ENCODE measurements around the gene TSHZ1. TPM values are rescaled to one million over a fixed set of nuclear protein-coding genes. Genes with fewer than 3 reads are reported as not detected.

TSHZ1 gene
- polyA plus RNA-seq, 1 of the 3 experiments (the other 2 are of a cell fraction), result 2.6 TPM

DNA sequence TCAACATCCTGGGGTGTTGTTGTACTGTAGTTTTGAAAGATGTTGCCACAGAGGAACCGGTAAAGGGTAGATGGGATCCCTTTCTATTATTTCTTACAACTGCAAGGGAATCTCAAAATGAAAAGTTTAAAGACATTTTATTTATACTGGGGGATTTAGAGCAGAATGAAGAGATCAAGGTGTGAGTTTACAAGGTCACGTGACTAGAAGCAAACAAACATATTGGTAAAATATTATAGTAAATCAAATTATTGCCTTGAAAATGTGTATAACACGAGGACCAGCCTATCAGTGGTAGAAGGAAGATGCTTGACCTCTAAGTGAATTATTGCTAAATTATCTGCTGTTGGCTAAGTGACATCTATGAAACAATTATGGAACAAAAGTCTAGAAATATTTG, 119.7 kb downstream of the TSHZ1 start:
- Histone ChIP-seq H3K9me2 (no peaks in the 10 kb centered on the region), H3F3A (replicated peaks; ENCODE audit: insufficient read depth) (no peaks in the 10 kb centered on the region), H4K20me1 (ENCODE audit: insufficient read depth) (no peaks in the 10 kb centered on the region), H3K4me2 (no peak overlapping the region), H3K9me3 (peaks cover 6% of the 10 kb centered on the region; the same call in 1 of the 2 replicates), H3K27me3 (ENCODE audit: insufficient read depth) (no peaks in the 10 kb centered on the region), H2AFZ (ENCODE audit: low read depth) (no peak overlapping the region), H3K4me3 (ENCODE audit: low read depth in 2 of 2, low read length in 1 of 2) (no peak overlapping the region), H3K4me1 (ENCODE audit: control insufficient read depth in 1 of 2, insufficient read depth in 2 of 2, low read depth in 1 of 2, low read length in 1 of 2) (no peaks in the 10 kb centered on the region), H3K36me3 (replicated peaks in 1 of 2; ENCODE audit: control insufficient read depth in 1 of 2, insufficient read depth in 2 of 2, low read length in 1 of 2) (no peaks in the 10 kb centered on the region), H3K9ac (no peak overlapping the region), H3K79me2 (ENCODE audit: insufficient read depth) (no peaks in the 10 kb centered on the region), H3K27ac (ENCODE audit: low read depth in 2 of 2, low read length in 1 of 2) (no peak overlapping the region)
- POLR2A ChIA-PET, result no interaction called here
- 28% methylated on average over 3 of the region's 3 CpGs for WGBS (ENCODE audit: low lambda C conversion rate)
- no peak for DNase-seq
- no peak for TF ChIP-seq RCOR1 (IDR thresholded peaks at IDR 0.05; ENCODE audit: low read length)
- TF ChIP-seq, protein P1, sequence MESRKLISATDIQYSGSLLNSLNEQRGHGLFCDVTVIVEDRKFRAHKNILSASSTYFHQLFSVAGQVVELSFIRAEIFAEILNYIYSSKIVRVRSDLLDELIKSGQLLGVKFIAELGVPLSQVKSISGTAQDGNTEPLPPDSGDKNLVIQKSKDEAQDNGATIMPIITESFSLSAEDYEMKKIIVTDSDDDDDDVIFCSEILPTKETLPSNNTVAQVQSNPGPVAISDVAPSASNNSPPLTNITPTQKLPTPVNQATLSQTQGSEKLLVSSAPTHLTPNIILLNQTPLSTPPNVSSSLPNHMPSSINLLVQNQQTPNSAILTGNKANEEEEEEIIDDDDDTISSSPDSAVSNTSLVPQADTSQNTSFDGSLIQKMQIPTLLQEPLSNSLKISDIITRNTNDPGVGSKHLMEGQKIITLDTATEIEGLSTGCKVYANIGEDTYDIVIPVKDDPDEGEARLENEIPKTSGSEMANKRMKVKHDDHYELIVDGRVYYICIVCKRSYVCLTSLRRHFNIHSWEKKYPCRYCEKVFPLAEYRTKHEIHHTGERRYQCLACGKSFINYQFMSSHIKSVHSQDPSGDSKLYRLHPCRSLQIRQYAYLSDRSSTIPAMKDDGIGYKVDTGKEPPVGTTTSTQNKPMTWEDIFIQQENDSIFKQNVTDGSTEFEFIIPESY (IDR thresholded peaks at IDR 0.05; ENCODE audit: borderline replicate concordance, low read depth), result no peak
- TF ChIP-seq SIN3A (IDR thresholded peaks at IDR 0.05; ENCODE audit: borderline replicate concordance, low read depth, low read length), result no peak
- no peak for TF ChIP-seq RXRA (IDR thresholded peaks at IDR 0.05; ENCODE audit: borderline replicate concordance, low read depth)
- TF ChIP-seq FOXJ3 (CRISPR knock-in tag; IDR thresholded peaks at IDR 0.05), result no peak
- no peak for TF ChIP-seq TAF1 (IDR thresholded peaks at IDR 0.05; ENCODE audit: borderline replicate concordance, low read depth, low read length)
- TF ChIP-seq MXI1 (IDR thresholded peaks at IDR 0.05; ENCODE audit: low read depth, low read length), result no peak
- CTCF ChIA-PET, result no interaction called here

DNA sequence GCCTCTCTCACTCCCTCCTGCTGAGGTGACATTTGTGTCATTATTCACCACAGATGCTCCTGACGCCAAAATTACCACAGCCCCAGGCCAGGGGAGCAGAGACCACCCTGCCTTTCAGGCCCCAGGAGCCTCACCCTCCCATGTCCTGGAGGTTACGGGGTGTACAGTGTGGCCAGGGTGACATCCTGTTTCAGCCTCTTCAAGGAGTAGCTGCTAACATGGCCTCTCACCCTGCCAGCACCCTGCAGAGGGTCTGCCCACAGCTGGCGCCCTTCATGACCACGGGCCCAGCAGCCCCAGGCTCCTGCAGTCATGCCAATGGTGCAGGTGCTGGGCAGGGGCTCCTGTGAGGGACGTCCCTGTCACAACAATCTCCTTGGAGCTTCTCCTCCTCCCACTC, 124.3 kb downstream of the TSHZ1 start:
- H3K27me3 ChIP-seq (ENCODE audit: insufficient read depth), result no peaks in the 10 kb centered on the region
- no peaks in the 10 kb centered on the region for H3K36me3 ChIP-seq (replicated peaks in 1 of 2; ENCODE audit: control insufficient read depth in 1 of 2, insufficient read depth in 2 of 2, low read length in 1 of 2)
- H3F3A ChIP-seq (replicated peaks; ENCODE audit: insufficient read depth), result no peaks in the 10 kb centered on the region
- no peak overlapping the region for H3K27ac ChIP-seq (ENCODE audit: low read depth in 2 of 2, low read length in 1 of 2)
- H3K4me2 ChIP-seq, result no peak overlapping the region
- POLR2A ChIA-PET, result no interaction called here
- no peaks in the 10 kb centered on the region for H3K9me3 ChIP-seq
- no peaks in the 10 kb centered on the region for H3K9me2 ChIP-seq
- no peak overlapping the region for H3K9ac ChIP-seq
- 43% methylated on average over 5 of the region's 5 CpGs for WGBS (ENCODE audit: low lambda C conversion rate)
- no peak for DNase-seq
- no peak overlapping the region for H2AFZ ChIP-seq (ENCODE audit: low read depth)
- peaks cover 0 to 9% of the 10 kb centered on the region in 2 experiments; a peak in 1 of 4 replicates for H3K4me1 ChIP-seq (ENCODE audit: control insufficient read depth in 1 of 2, insufficient read depth in 2 of 2, low read depth in 1 of 2, low read length in 1 of 2)
- no peaks in the 10 kb centered on the region for H3K79me2 ChIP-seq (ENCODE audit: insufficient read depth)
- H3K4me3 ChIP-seq (ENCODE audit: low read depth in 2 of 2, low read length in 1 of 2), result no peak overlapping the region
- no peaks in the 10 kb centered on the region for H4K20me1 ChIP-seq (ENCODE audit: insufficient read depth)
- TF ChIP-seq, protein P2, sequence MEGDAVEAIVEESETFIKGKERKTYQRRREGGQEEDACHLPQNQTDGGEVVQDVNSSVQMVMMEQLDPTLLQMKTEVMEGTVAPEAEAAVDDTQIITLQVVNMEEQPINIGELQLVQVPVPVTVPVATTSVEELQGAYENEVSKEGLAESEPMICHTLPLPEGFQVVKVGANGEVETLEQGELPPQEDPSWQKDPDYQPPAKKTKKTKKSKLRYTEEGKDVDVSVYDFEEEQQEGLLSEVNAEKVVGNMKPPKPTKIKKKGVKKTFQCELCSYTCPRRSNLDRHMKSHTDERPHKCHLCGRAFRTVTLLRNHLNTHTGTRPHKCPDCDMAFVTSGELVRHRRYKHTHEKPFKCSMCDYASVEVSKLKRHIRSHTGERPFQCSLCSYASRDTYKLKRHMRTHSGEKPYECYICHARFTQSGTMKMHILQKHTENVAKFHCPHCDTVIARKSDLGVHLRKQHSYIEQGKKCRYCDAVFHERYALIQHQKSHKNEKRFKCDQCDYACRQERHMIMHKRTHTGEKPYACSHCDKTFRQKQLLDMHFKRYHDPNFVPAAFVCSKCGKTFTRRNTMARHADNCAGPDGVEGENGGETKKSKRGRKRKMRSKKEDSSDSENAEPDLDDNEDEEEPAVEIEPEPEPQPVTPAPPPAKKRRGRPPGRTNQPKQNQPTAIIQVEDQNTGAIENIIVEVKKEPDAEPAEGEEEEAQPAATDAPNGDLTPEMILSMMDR (IDR thresholded peaks at IDR 0.05), result no peak
- CTCF ChIA-PET, result no interaction called here

All from SK-N-SH (cell line).